GM18508 (cell line): ENCODE results near the gene TMEM151B.

Source experiments
- ATAC-seq: cut with Tn5 transposase; IDR thresholded peaks from one replicate; pipeline ENCODE4 v1.9.1; 2021; ENCODE audit warnings: moderate number of reproducible peaks; ENCODE audit not compliant: insufficient read depth, unreplicated experiment

TMEM151B gene

GRCh38 chr6:44262467-44263353 is 7.5 kb upstream of the TMEM151B start:
- ATAC-seq: no peak

- ATAC-seq: no peak
Observed at GRCh38 chr6:44263354-44264100, 6.7 kb upstream of the TMEM151B start.

GRCh38 chr6:44264154-44265006 is 5.9 kb upstream of the TMEM151B start:
- no peak for ATAC-seq

GRCh38 chr6:44265007-44265721 is 5.1 kb upstream of the TMEM151B start, which contains the start of gene NFKBIE:
Gene NFKBIE, minus strand, starts transcription at chr6:44265551. Its CDS starts 205 bp downstream, at chr6:44265346.
- ATAC-seq: no peak

GRCh38 chr6:44265722-44266233 is 4.5 kb upstream of the TMEM151B start:
- no peak for ATAC-seq

GRCh38 chr6:44266347-44266746 is 3.9 kb upstream of the TMEM151B start:
- no peak for ATAC-seq

GRCh38 chr6:44267252-44267651 is 3.0 kb upstream of the TMEM151B start:
- no peak for ATAC-seq

GRCh38 chr6:44268095-44268628 is 2.1 kb upstream of the TMEM151B start:
- ATAC-seq: no peak

GRCh38 chr6:44269178-44269920 is 901 bp upstream of the TMEM151B start:
- no peak for ATAC-seq

- ATAC-seq: no peak
Observed at GRCh38 chr6:44270526-44271405, 516 bp downstream of the TMEM151B start.

- no peak for ATAC-seq
Observed at GRCh38 chr6:44271406-44271723, 1.1 kb downstream of the TMEM151B start.

- no peak for ATAC-seq
Observed at GRCh38 chr6:44271914-44272313, 1.7 kb downstream of the TMEM151B start.

- no peak for ATAC-seq
Observed at GRCh38 chr6:44272529-44272928, 2.3 kb downstream of the TMEM151B start.

- ATAC-seq: no peak
Observed at GRCh38 chr6:44272999-44273566, 2.8 kb downstream of the TMEM151B start.

- no peak for ATAC-seq
Observed at GRCh38 chr6:44273617-44274016, 3.4 kb downstream of the TMEM151B start.

GRCh38 chr6:44275271-44275748 is 5.1 kb downstream of the TMEM151B start:
- no peak for ATAC-seq
